ENCODE results near the gene PLA2G3.
"Not testable (repeated sequence)": the region's sequence is repeated elsewhere in the genome, so short reads cannot be mapped to it uniquely, and the experiment has no call there.

PLA2G3 gene

GRCh38 chr22:31139866-31140716 lies at the start of gene PLA2G3:
TSS of gene PLA2G3 (minus strand) at chr22:31140508. CDS start at chr22:31140354, 154 bp downstream.
- DNase-seq = no peak

- DNase-seq = no peak
These were observed 47.3 kb upstream of the PLA2G3 start for GRCh38 chr22:31187627-31188026.

- DNase-seq = no peak
These were observed 44.7 kb upstream of the PLA2G3 start for GRCh38 chr22:31185056-31185455.

- no peak for DNase-seq
These were observed 43.7 kb upstream of the PLA2G3 start for GRCh38 chr22:31184015-31184414.

GRCh38 chr22:31179345-31179744 lies 39.0 kb upstream of the PLA2G3 start:
- no peak for DNase-seq

GRCh38 chr22:31178859-31179258 lies 38.6 kb upstream of the PLA2G3 start:
- no peak for DNase-seq

- DNase-seq = no peak
These were observed 37.3 kb upstream of the PLA2G3 start for GRCh38 chr22:31177420-31178162.

GRCh38 chr22:31176923-31177322 lies 36.6 kb upstream of the PLA2G3 start:
- no peak for DNase-seq

- DNase-seq = peak; percentile 48
These were observed 33.3 kb upstream of the PLA2G3 start for GRCh38 chr22:31173386-31174145.

GRCh38 chr22:31171734-31172133 lies 31.4 kb upstream of the PLA2G3 start:
- not testable (repeated sequence) for DNase-seq

- no peak for DNase-seq
These were observed 30.7 kb upstream of the PLA2G3 start for GRCh38 chr22:31170971-31171370.

GRCh38 chr22:31162015-31162765 lies 21.9 kb upstream of the PLA2G3 start:
- no peak for DNase-seq

GRCh38 chr22:31161386-31161785 lies 21.1 kb upstream of the PLA2G3 start:
- no peak for DNase-seq

GRCh38 chr22:31160328-31160978 lies 20.1 kb upstream of the PLA2G3 start:
- DNase-seq = peak; percentile 3

GRCh38 chr22:31155422-31155821 lies 15.1 kb upstream of the PLA2G3 start:
- DNase-seq = no peak

- no peak for DNase-seq
These were observed 14.7 kb upstream of the PLA2G3 start for GRCh38 chr22:31154975-31155374.

GRCh38 chr22:31153357-31153756 lies 13.0 kb upstream of the PLA2G3 start:
- no peak for DNase-seq

GRCh38 chr22:31151872-31152271 lies 11.6 kb upstream of the PLA2G3 start:
- no peak for DNase-seq

GRCh38 chr22:31150615-31151014 lies 10.3 kb upstream of the PLA2G3 start:
- DNase-seq = no peak

- peak; percentile 41 for DNase-seq
These were observed 8.8 kb upstream of the PLA2G3 start for GRCh38 chr22:31148953-31149627.

GRCh38 chr22:31148488-31148887 lies 8.2 kb upstream of the PLA2G3 start:
- no peak for DNase-seq

Data from activated CD4-positive, alpha-beta T cell treated with anti-CD3 and anti-CD28 coated beads, Interleukin-2, Interleukin-6, amounts not matched to agents 100 ng/mL and 50 ng/mL, durations not matched to agents 16 hours and 8 hours (primary cell).